ENCODE results near the gene NHSL1. TPM values are rescaled to one million over a fixed set of nuclear protein-coding genes. Genes with fewer than 3 reads are reported as not detected.

NHSL1 gene
- total RNA-seq, 1 experiment from 2014 or later, result 41.9 TPM

DNA sequence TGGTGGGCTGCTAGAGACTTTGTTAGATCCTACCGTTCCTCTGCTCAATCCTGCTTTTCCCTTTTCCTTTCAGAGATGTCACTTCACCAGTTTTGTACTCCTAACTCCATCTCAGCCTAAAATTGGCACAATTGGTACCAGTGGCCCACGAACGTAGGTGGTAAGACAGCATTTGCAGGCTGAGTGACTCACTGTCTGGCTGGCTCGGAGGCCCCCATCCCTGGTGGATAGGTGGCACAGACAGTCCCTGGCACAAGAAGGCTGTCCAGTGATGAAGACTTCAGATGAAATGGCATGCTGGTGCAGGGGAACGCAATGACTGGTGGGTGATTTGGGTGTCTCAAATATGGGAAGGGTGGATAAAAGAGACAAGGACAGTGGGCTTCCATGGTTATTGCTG lies 84.2 kb downstream of the NHSL1 start:
- no peaks in the 10 kb centered on the region for H3K27me3 Mint-ChIP-seq (ENCODE audit: insufficient read depth, unreplicated experiment)
- H3K9me3 Mint-ChIP-seq (ENCODE audit: unreplicated experiment), result no peaks in the 10 kb centered on the region
- intact Hi-C loops (cut with micrococcal nuclease; ENCODE audit: unreplicated experiment), result no loop called here
- no peak for DNase-seq
- TF ChIP-seq, protein P1, sequence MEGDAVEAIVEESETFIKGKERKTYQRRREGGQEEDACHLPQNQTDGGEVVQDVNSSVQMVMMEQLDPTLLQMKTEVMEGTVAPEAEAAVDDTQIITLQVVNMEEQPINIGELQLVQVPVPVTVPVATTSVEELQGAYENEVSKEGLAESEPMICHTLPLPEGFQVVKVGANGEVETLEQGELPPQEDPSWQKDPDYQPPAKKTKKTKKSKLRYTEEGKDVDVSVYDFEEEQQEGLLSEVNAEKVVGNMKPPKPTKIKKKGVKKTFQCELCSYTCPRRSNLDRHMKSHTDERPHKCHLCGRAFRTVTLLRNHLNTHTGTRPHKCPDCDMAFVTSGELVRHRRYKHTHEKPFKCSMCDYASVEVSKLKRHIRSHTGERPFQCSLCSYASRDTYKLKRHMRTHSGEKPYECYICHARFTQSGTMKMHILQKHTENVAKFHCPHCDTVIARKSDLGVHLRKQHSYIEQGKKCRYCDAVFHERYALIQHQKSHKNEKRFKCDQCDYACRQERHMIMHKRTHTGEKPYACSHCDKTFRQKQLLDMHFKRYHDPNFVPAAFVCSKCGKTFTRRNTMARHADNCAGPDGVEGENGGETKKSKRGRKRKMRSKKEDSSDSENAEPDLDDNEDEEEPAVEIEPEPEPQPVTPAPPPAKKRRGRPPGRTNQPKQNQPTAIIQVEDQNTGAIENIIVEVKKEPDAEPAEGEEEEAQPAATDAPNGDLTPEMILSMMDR (IDR thresholded peaks at IDR 0.05; ENCODE audit: insufficient read depth in 1 of 2, low read depth in 1 of 2, low read length in 1 of 2, severe bottlenecking in 1 of 2, unreplicated experiment in 1 of 2), result no peak
- H3K36me3 Mint-ChIP-seq (ENCODE audit: insufficient read depth, unreplicated experiment), result peaks cover 58% of the 10 kb centered on the region
- H3K27ac Mint-ChIP-seq (ENCODE audit: unreplicated experiment), result no peak overlapping the region
- ChIA-PET POLR2A (no interaction called here), CTCF (no interaction called here)
- H3K9me3 ChIP-seq, result no peaks in the 10 kb centered on the region
- H3K27me3 ChIP-seq (replicated peaks; ENCODE audit: control insufficient read depth, insufficient read depth, low read length), result no peaks in the 10 kb centered on the region
- no peaks in the 10 kb centered on the region for H3K4me1 ChIP-seq
- no peaks in the 10 kb centered on the region for H3K36me3 ChIP-seq (ENCODE audit: control insufficient read depth, insufficient read depth, low read length)
- H3K4me3 Mint-ChIP-seq (ENCODE audit: unreplicated experiment), result no peak overlapping the region
- no peak overlapping the region for H3K4me3 ChIP-seq (ENCODE audit: low read depth, low read length)
- BruUV-seq (replicated peaks), result no TSS peak
- H3K4me1 Mint-ChIP-seq (ENCODE audit: low read depth, unreplicated experiment), result peaks cover 6% of the 10 kb centered on the region

DNA sequence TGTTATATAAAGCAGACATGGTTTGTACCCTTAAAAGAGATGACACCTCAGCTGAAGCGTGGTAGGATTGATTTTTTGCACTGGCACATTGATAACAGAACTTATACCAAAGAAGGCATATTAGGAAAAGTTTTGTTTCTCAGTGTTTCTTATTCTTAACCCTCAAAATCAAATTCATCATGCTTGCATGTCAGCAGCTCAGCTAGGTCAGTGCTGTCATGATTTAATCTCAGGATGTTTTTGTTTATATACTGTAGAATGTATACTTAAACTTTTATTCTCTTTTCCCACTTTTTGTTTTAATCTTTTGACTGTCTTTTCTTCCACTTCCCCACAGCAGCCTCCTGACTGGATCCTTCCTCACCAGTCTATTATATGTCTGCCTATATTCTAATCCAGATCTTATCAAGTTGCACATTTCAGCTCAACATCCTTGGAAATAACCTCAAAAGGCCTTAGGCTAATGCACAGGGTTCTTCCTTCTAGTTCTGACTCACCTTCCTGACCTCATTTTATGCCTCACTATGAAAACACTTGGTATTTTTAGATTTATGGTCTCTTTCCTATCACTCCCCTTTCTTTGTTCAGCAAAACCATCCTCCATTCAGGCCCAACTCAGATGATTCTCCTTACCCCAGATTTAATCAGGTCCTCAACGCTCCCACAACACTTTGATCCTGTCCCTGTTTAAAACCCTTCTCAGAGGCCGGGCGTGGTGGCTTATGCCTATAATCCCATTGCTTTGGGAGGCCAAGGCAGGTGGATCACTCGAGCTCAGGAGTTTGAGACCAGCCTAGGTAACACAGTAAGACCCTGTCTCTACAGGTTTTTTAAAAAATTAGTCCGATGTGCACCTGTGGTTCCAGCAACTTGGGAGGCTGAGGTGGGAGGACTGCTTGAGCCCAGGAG lies 88.1 kb downstream of the NHSL1 start:
- Mint-ChIP-seq H3K4me3 (ENCODE audit: unreplicated experiment) (no peak overlapping the region), H3K9me3 (ENCODE audit: unreplicated experiment) (no peaks in the 10 kb centered on the region), H3K4me1 (ENCODE audit: low read depth, unreplicated experiment) (peaks cover 14% of the 10 kb centered on the region), H3K27me3 (ENCODE audit: insufficient read depth, unreplicated experiment) (no peaks in the 10 kb centered on the region), H3K36me3 (ENCODE audit: insufficient read depth, unreplicated experiment) (peaks cover 58% of the 10 kb centered on the region), H3K27ac (ENCODE audit: unreplicated experiment) (no peak overlapping the region)
- Histone ChIP-seq H3K4me3 (ENCODE audit: low read depth, low read length) (no peak overlapping the region), H3K9me3 (no peaks in the 10 kb centered on the region), H3K36me3 (ENCODE audit: control insufficient read depth, insufficient read depth, low read length) (peaks cover 11% of the 10 kb centered on the region), H3K27me3 (replicated peaks; ENCODE audit: control insufficient read depth, insufficient read depth, low read length) (no peaks in the 10 kb centered on the region), H3K4me1 (no peaks in the 10 kb centered on the region)
- CTCF ChIA-PET, result no interaction called here
- BruUV-seq (replicated peaks), result no TSS peak
- TF ChIP-seq, protein P1 (IDR thresholded peaks at IDR 0.05; ENCODE audit: insufficient read depth in 1 of 2, low read depth in 1 of 2, low read length in 1 of 2, severe bottlenecking in 1 of 2, unreplicated experiment in 1 of 2), result no peak
- DNase-seq, result no peak
- POLR2A ChIA-PET, result interaction anchor here (0.6 kb wide), 1 partner anchor 55 kb away, joined by 4 read pairs; no protein-coding TSS in a partner anchor
- intact Hi-C loops (cut with micrococcal nuclease; ENCODE audit: unreplicated experiment), result no loop called here

DNA sequence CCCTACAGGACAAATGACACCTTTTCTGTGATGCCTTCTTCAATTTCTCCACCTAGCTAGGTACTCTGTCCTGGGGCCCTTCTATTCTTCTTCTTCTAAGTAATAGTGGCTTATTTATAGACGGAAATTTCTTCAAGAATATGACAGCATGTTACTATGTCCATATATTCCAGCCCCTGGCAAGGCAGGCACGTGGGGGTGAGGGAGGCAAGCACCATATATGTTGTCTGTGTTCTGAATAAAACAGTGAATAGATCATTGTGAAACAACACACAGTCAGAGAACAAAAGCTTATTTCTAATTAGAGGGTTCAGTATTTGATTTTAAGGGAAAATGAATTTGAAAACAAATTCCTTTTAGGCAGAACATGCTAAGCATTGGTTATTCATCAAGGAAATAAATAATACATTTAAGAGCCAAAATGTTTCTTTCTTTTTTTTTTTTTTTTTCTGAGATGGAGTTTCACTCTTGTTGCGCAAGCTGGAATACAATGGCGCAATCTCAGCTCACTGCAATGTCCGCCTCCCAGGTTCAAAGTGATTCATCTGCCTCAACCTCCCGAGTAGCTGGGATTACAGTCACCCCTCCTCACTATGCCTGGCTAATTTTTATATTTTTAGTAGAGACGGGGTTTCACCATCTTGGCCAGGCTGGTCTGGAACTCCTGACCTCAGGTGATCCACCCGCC lies 89.1 kb downstream of the NHSL1 start:
- no peak for DNase-seq
- Histone ChIP-seq H3K4me3 (ENCODE audit: low read depth, low read length) (no peak overlapping the region), H3K9me3 (no peaks in the 10 kb centered on the region), H3K36me3 (ENCODE audit: control insufficient read depth, insufficient read depth, low read length) (peaks cover 11% of the 10 kb centered on the region), H3K27me3 (replicated peaks; ENCODE audit: control insufficient read depth, insufficient read depth, low read length) (no peaks in the 10 kb centered on the region), H3K4me1 (peaks cover 6% of the 10 kb centered on the region; the same call in 1 of the 2 replicates)
- Mint-ChIP-seq H3K27me3 (ENCODE audit: insufficient read depth, unreplicated experiment) (no peaks in the 10 kb centered on the region), H3K27ac (ENCODE audit: unreplicated experiment) (no peak overlapping the region), H3K4me3 (ENCODE audit: unreplicated experiment) (no peak overlapping the region), H3K36me3 (ENCODE audit: insufficient read depth, unreplicated experiment) (peaks cover 65% of the 10 kb centered on the region), H3K9me3 (ENCODE audit: unreplicated experiment) (no peaks in the 10 kb centered on the region), H3K4me1 (ENCODE audit: low read depth, unreplicated experiment) (peaks cover 14% of the 10 kb centered on the region)
- TF ChIP-seq, protein P1 (IDR thresholded peaks at IDR 0.05; ENCODE audit: insufficient read depth in 1 of 2, low read depth in 1 of 2, low read length in 1 of 2, severe bottlenecking in 1 of 2, unreplicated experiment in 1 of 2), result no peak
- intact Hi-C loops (cut with micrococcal nuclease; ENCODE audit: unreplicated experiment), result no loop called here
- ChIA-PET CTCF (no interaction called here), POLR2A (interaction anchor here (0.6 to 1.1 kb wide), 3 partner anchors 12 to 406 kb away, joined by 3 to 6 read pairs (median 4); no protein-coding TSS in a partner anchor)
- BruUV-seq (replicated peaks), result no TSS peak
